Measurements from ENCODE around the gene SLC45A3.

- TF ChIP-seq CTCF (conservative IDR thresholded peaks at IDR 0.05) (no peak), ZFX (IDR thresholded peaks at IDR 0.05) (no peak)
These were observed 29.3 kb upstream of the SLC45A3 start for GRCh38 chr1:205709640-205710039.

Measured in C4-2B (cell line).